ENCODE measurements around the gene UGT2B7.

GRCh38 chr4:69115851-69116213, 19.6 kb downstream of the UGT2B7 start:
- TF ChIP-seq, protein P1, sequence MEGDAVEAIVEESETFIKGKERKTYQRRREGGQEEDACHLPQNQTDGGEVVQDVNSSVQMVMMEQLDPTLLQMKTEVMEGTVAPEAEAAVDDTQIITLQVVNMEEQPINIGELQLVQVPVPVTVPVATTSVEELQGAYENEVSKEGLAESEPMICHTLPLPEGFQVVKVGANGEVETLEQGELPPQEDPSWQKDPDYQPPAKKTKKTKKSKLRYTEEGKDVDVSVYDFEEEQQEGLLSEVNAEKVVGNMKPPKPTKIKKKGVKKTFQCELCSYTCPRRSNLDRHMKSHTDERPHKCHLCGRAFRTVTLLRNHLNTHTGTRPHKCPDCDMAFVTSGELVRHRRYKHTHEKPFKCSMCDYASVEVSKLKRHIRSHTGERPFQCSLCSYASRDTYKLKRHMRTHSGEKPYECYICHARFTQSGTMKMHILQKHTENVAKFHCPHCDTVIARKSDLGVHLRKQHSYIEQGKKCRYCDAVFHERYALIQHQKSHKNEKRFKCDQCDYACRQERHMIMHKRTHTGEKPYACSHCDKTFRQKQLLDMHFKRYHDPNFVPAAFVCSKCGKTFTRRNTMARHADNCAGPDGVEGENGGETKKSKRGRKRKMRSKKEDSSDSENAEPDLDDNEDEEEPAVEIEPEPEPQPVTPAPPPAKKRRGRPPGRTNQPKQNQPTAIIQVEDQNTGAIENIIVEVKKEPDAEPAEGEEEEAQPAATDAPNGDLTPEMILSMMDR (IDR thresholded peaks at IDR 0.05): no peak
- no peak for TF ChIP-seq POLR2A (IDR thresholded peaks at IDR 0.05)
